K562 (cell line): ENCODE results near the gene AKIRIN1. TPM values are rescaled to one million over a fixed set of nuclear protein-coding genes. Genes with fewer than 3 reads are reported as not detected.
"Not testable (repeated sequence)": the region's sequence is repeated elsewhere in the genome, so short reads cannot be mapped to it uniquely, and the experiment has no call there.

Experiments
- ATAC-seq: fragments of 200-7000 bp; cut with Tn5 transposase; 3 replicates; pipeline ENCODE4 v1.9.1; 2020; ENCODE audit warnings: moderate library complexity
- BruUV-seq: library from RNA; stranded (reverse); fragments of 400-500 nt; replicated peaks from 2 replicates; lab custom pipeline; 2021; lab: Mats Ljungman, UMichigan
- CTCF ChIA-PET: fragments of 300-600 bp; formaldehyde crosslinking; extraction: SDS; loops from one replicate; lab custom pipeline; 2021; ENCODE audit warnings: low intra/inter-chr PET ratio; lab: Yijun Ruan, JAX
- POLR2A ChIA-PET: fragments of 300-600, 350-650 bp; sonication (Branson Sonifier 250); formaldehyde crosslinking; extraction: SDS; loops from one replicate; lab custom pipeline; 2021; ENCODE audit warnings: antibody characterized with exemption, inconsistent platforms; lab: Yijun Ruan, JAX
- DNase-seq, 4 experiments: peaks; one replicate each; pipeline versions ENCODE4 v3.0.0 to v3.0.0-alpha.2; 2011 to 2018; ENCODE audit warnings: low spot score in 3 of 4, mixed read lengths in 3 of 4; ENCODE audit errors: extremely low read depth in 1 of 4
- FAIRE-seq: peaks from 2 replicates; lab custom pipeline; 2011; peaks lifted over from hg19 to GRCh38; lab: Jason Lieb, UNC
- H2AFZ ChIP-seq: 2 replicates; pipeline ENCODE4 v1.6.0; 2011; ENCODE audit warnings: low read depth, low read length, control low read depth, inconsistent platforms
- H3K27ac ChIP-seq: fragments of 200-600 bp; 3 replicates; pipeline ENCODE4 v1.8.0; 2011; ENCODE audit warnings: low read depth, mild to moderate bottlenecking, control low read depth, inconsistent platforms, low read length, moderate library complexity, mixed read lengths; ENCODE audit errors: extremely low read depth
- H3K27me3 ChIP-seq, 2 experiments: fragments of 300-600 bp in 1 of 2; 2 replicates in 1 of 2; 3 replicates in 1 of 2; pipeline versions ENCODE4 v1.6.0 to v1.8.0; 2011; ENCODE audit warnings: inconsistent platforms in 2 of 2, low read length in 2 of 2, mild to moderate bottlenecking in 1 of 2, mixed read lengths in 1 of 2, moderate library complexity in 1 of 2; ENCODE audit not compliant: control insufficient read depth in 2 of 2, insufficient read depth in 2 of 2
- H3K36me3 ChIP-seq: fragments of 300-600 bp; 3 replicates; pipeline ENCODE4 v1.8.0; 2011; ENCODE audit warnings: mild to moderate bottlenecking, low read length, inconsistent platforms; ENCODE audit not compliant: control insufficient read depth, insufficient read depth
- H3K4me1 ChIP-seq, 2 experiments: fragments of 200-600 bp in 1 of 2; replicated peaks in 1 of 2; 2 replicates in 1 of 2; 3 replicates in 1 of 2; pipeline versions ENCODE4 v1.5.1 to v1.8.0; 2011; ENCODE audit warnings: inconsistent platforms in 2 of 2, low read length in 2 of 2, mild to moderate bottlenecking in 1 of 2, mixed read lengths in 1 of 2, moderate library complexity in 1 of 2; ENCODE audit not compliant: control insufficient read depth in 2 of 2, insufficient read depth in 2 of 2
- H3K4me2 ChIP-seq: 2 replicates; pipeline ENCODE4 v1.6.1; 2011; ENCODE audit warnings: low read length, control low read depth, inconsistent platforms, mixed read lengths; ENCODE audit not compliant: insufficient read depth
- H3K4me3 ChIP-seq: fragments of 200-600 bp; sonication (generic), shearing (Covaris generic); 2 replicates; pipeline ENCODE4 v1.5.1; 2016; ENCODE audit warnings: control low read depth, inconsistent platforms
- H3K79me2 ChIP-seq: fragments of 200-600 bp; 3 replicates; pipeline ENCODE4 v1.8.0; 2011; ENCODE audit warnings: low read length, inconsistent platforms; ENCODE audit not compliant: control insufficient read depth, insufficient read depth
- H3K9ac ChIP-seq, 2 experiments: 2 replicates each; pipeline versions ENCODE4 v1.6.0 to v1.6.1; 2011; ENCODE audit warnings: low read depth in 2 of 2, low read length in 2 of 2, control low read depth in 1 of 2, inconsistent platforms in 1 of 2, mild to moderate bottlenecking in 1 of 2, mixed read lengths in 1 of 2; ENCODE audit not compliant: insufficient read depth in 1 of 2
- H3K9me1 ChIP-seq: one replicate; pipeline ENCODE4 v1.6.0; 2011; ENCODE audit warnings: inconsistent platforms, mild to moderate bottlenecking, low read length, moderate library complexity; ENCODE audit not compliant: control insufficient read depth, insufficient read depth
- H3K9me3 ChIP-seq: replicated peaks from 2 replicates; pipeline ENCODE4 v1.5.1; 2011; ENCODE audit warnings: low read depth, low read length, inconsistent platforms; ENCODE audit not compliant: control insufficient read depth, insufficient read depth
- H4K20me1 ChIP-seq: replicated peaks from 2 replicates; pipeline ENCODE4 v1.6.1; 2011; ENCODE audit warnings: low read length, inconsistent platforms, mixed read lengths; ENCODE audit not compliant: control insufficient read depth, insufficient read depth
- BCOR ChIP-seq: fragments of 450-650 bp; IDR thresholded peaks from 2 replicates; pipeline ENCODE4 v1.6.1; 2016
- E2F3 ChIP-seq: fragments of 250-450 bp; sonication (Bioruptor Pico); IDR thresholded peaks from 2 replicates; pipeline ENCODE4 v1.4.0; 2020; ENCODE audit warnings: mild to moderate bottlenecking
- GTF2F1 ChIP-seq: IDR thresholded peaks from 2 replicates; pipeline ENCODE4 v1.6.1; 2011; ENCODE audit warnings: low read depth, low read length, improper control_type of control experiment
- HMGN3 ChIP-seq: IDR thresholded peaks from 2 replicates; pipeline ENCODE4 v1.6.1; 2011; ENCODE audit warnings: borderline replicate concordance, low read depth, mild to moderate bottlenecking, mixed read lengths, low read length; ENCODE audit not compliant: insufficient read length; ENCODE audit errors: extremely low read depth
- ILF3 ChIP-seq: fragments of 450-650 bp; IDR thresholded peaks from 2 replicates; pipeline ENCODE4 v1.6.1; 2018; ENCODE audit warnings: antibody characterized with exemption, mild to moderate bottlenecking, moderate library complexity, borderline replicate concordance
- MEF2D ChIP-seq: conservative IDR thresholded peaks from 2 replicates; pipeline ENCODE4 v1.6.1; 2016; ENCODE audit warnings: low read depth, missing genetic modification characterization, missing compliant biosample characterization
- POLR3G ChIP-seq: IDR thresholded peaks from 2 replicates; pipeline ENCODE4 v1.6.1; 2011; ENCODE audit not compliant: insufficient read length, insufficient replicate concordance; ENCODE audit errors: extremely low read depth
- RCOR1 ChIP-seq, 2 experiments: IDR thresholded peaks; 2 replicates each; pipeline ENCODE4 v1.6.1; 2012; ENCODE audit warnings: low read depth in 2 of 2, low read length in 2 of 2, borderline replicate concordance in 1 of 2, improper control_type of control experiment in 1 of 2
- WGBS: fragments of 100-300 bp; shearing (Covaris generic); methylation state at CpG from one replicate; pipeline ENCODE4 v1.1.6; 2016; ENCODE audit warnings: low coverage, mixed read lengths; ENCODE audit not compliant: insufficient coverage; ENCODE audit errors: missing lambda C conversion rate; 5-methylcytosine and 5-hydroxymethylcytosine counted together
- in situ Hi-C: fragments of 300-500 bp; cut with MboI; formaldehyde crosslinking; loops from 4 replicates; pipeline ENCODE4 v1.15.0; 2018; ENCODE audit warnings: inconsistent platforms, mixed read lengths
- intact Hi-C: fragments of 100-400 bp; cut with micrococcal nuclease; formaldehyde crosslinking; loops from 2 replicates; pipeline ENCODE4 v1.14.2; 2022
- polyA plus RNA-seq, 8 experiments: library from polyadenylated mRNA; depleted of rRNA in 4 of 8; stranded (reverse) in 5 of 8; unstranded in 3 of 8; fragments of >200 nt; fragmentation: Nextera tagmentation in 2 of 8; fragmentation: Illumina TruSeq in 1 of 8; extraction: Ambion mirVana in 2 of 8; extraction: Trizol in 1 of 8; gene quantifications; 2 replicates each; pipeline versions ENCODE4 v1.2.1 to v1.2.3, GENCODE V29; 2011 to 2014; ENCODE audit warnings: inconsistent platforms in 1 of 8, missing spikeins in 1 of 8
- total RNA-seq, 7 experiments: library from RNA; depleted of rRNA in 6 of 7; stranded (reverse); fragments of >200 nt in 6 of 7; fragmentation: Illumina TruSeq in 2 of 7; extraction: Trizol in 2 of 7; gene quantifications; 2 replicates each; pipeline versions ENCODE4 v1.2.1 to v1.2.3, GENCODE V29; 2011 to 2021; ENCODE audit warnings: low replicate concordance in 1 of 7
- TF ChIP-seq, protein P1 (sequence below): conservative IDR thresholded peaks from 2 replicates; pipeline ENCODE4 v1.6.1; 2011; ENCODE audit warnings: low read depth, mild to moderate bottlenecking, low read length; ENCODE audit not compliant: control insufficient read depth
- TF ChIP-seq, protein P2 (sequence below): fragments of 250-450 bp; sonication (Bioruptor Pico); IDR thresholded peaks from 2 replicates; pipeline ENCODE4 v1.4.0; 2020; ENCODE audit warnings: mild to moderate bottlenecking, moderate library complexity

AKIRIN1 gene
- total and polyA plus RNA-seq, 9 of the 15 experiments (the other 6 are each of a cell fraction or from before 2014, with no cell fraction given), result 11.5 to 139 (median 83.4) TPM

DNA sequence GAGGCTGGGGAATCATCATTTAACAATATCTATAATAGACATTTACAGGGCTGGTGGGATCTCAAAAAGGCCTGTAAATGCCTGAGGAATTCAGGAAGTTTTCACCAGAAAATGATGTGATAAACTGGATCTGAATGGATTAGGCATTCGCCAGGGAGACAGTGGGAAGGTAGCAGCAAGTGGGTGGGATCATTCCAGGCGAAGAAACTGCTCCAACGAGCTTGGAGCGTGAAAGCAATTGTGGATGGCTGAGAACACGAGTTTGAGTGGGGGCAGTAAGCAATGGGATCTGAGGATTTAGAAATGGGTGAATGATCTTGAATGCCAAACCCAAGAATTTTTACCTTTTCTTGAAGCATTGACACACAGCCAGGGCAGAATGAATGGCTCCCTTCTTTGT, 26.2 kb downstream of the AKIRIN1 start:
- CTCF ChIA-PET, result no interaction called here
- no peak for DNase-seq
- H3K4me2 ChIP-seq, result no peak overlapping the region
- BruUV-seq, result no TSS peak
- POLR2A ChIA-PET, result interaction anchor here (1.5 kb wide), 1 partner anchor 9 kb away, joined by 5 read pairs; the partner anchor contains the start of gene NDUFS5
- no peak overlapping the region for H3K27ac ChIP-seq
- 42% methylated on average over 5 of the region's 5 CpGs for WGBS
- no peaks in the 10 kb centered on the region for H3K9me1 ChIP-seq
- H3K9me3 ChIP-seq, result no peaks in the 10 kb centered on the region
- H3K27me3 ChIP-seq, result no peaks in the 10 kb centered on the region
- no peaks in the 10 kb centered on the region for H3K79me2 ChIP-seq
- H3K9ac ChIP-seq, result no peak overlapping the region
- peak; percentile 15 for FAIRE-seq
- H3K4me3 ChIP-seq, result no peak overlapping the region
- H3K4me1 ChIP-seq, result peaks cover 0 to 3% of the 10 kb centered on the region in 2 experiments; a peak in 2 of 5 replicates
- ATAC-seq, result no peak
- intact Hi-C loops, result no loop called here
- H2AFZ ChIP-seq, result no peak overlapping the region
- TF ChIP-seq ILF3 (no peak), BCOR (no peak), HMGN3 (no peak), POLR3G (no peak), GTF2F1 (no peak), MEF2D (tag) (no peak), E2F3 (CRISPR knock-in tag) (no peak), RCOR1 (IDR thresholded peaks at IDR 0.05; ENCODE audit: borderline replicate concordance in 1 of 2, low read depth in 2 of 2, low read length in 2 of 2) (no peak)
- TF ChIP-seq, protein P1, sequence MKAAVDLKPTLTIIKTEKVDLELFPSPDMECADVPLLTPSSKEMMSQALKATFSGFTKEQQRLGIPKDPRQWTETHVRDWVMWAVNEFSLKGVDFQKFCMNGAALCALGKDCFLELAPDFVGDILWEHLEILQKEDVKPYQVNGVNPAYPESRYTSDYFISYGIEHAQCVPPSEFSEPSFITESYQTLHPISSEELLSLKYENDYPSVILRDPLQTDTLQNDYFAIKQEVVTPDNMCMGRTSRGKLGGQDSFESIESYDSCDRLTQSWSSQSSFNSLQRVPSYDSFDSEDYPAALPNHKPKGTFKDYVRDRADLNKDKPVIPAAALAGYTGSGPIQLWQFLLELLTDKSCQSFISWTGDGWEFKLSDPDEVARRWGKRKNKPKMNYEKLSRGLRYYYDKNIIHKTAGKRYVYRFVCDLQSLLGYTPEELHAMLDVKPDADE, result no peak
- TF ChIP-seq, protein P2, sequence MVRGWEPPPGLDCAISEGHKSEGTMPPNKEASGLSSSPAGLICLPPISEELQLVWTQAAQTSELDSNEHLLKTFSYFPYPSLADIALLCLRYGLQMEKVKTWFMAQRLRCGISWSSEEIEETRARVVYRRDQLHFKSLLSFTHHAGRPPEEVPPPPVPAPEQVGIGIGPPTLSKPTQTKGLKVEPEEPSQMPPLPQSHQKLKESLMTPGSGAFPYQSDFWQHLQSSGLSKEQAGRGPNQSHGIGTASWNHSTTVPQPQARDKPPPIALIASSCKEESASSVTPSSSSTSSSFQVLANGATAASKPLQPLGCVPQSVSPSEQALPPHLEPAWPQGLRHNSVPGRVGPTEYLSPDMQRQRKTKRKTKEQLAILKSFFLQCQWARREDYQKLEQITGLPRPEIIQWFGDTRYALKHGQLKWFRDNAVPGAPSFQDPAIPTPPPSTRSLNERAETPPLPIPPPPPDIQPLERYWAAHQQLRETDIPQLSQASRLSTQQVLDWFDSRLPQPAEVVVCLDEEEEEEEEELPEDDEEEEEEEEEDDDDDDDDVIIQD (CRISPR knock-in tag), result no peak
- TF ChIP-seq, all 486 proteins: peak for 0
- H3K36me3 ChIP-seq, result no peaks in the 10 kb centered on the region
- no peaks in the 10 kb centered on the region for H4K20me1 ChIP-seq
- in situ Hi-C loops, result no loop called here

DNA sequence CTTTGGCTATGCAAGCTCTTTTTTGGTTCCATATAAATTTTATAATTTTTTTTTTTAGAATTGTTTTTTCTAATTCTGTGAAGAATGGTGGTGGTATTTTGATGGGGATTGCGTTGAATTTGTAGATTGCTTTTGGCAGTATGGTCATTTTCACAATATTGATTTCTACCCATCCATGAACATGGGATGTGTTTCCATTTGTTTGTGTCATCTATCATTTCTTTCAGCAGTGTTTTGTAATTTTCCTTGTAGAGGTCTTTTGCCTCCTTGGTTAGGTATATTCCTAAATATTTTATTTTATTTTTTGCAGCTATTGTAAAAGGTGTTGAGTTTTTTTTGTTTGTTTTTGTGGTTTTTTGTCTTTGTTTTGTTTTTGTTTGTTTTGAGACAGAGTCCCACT, 29.4 kb downstream of the AKIRIN1 start:
- POLR2A ChIA-PET, result interaction anchor here (0.6 kb wide), 1 partner anchor 721 kb away, joined by 3 read pairs; no protein-coding TSS in a partner anchor
- H3K9me3 ChIP-seq, CTCF ChIA-PET, FAIRE-seq, H3K4me2 ChIP-seq, H3K9ac ChIP-seq, ATAC-seq, in situ Hi-C loops, H3K4me3 ChIP-seq, H3K9me1 ChIP-seq, H3K27me3 ChIP-seq, H3K27ac ChIP-seq, H3K4me1 ChIP-seq, BruUV-seq, H3K36me3 ChIP-seq, DNase-seq, H3K79me2 ChIP-seq, H2AFZ ChIP-seq, H4K20me1 ChIP-seq, intact Hi-C loops: not testable (repeated sequence)
- WGBS, result 0% methylated on average over 1 of the region's 1 CpG
